ENCODE results near the gene MARF1. TPM values are rescaled to one million over a fixed set of nuclear protein-coding genes. Genes with fewer than 3 reads are reported as not detected.

MARF1 gene
- total and polyA plus RNA-seq, 2 of the 8 experiments (the other 6 are each of a cell fraction or from before 2014, with no cell fraction given), result 5.6 to 31.4 TPM

- H2BK12ac ChIP-seq (ENCODE audit: low read depth, low read length), result no peak overlapping the region
- no peak overlapping the region for H3K4me3 ChIP-seq (ENCODE audit: extremely low read depth in 1 of 4, insufficient read depth in 2 of 4, low read depth in 3 of 4, low read length in 4 of 4)
- CTCF ChIA-PET (ENCODE audit: partially characterized antibody), result no interaction called here
- no peak overlapping the region for H2BK5ac ChIP-seq (ENCODE audit: low read depth, low read length)
- H2AK5ac ChIP-seq (ENCODE audit: low read depth, low read length), result no peak overlapping the region
- POLR2A ChIA-PET (ENCODE audit: partially characterized antibody), result no interaction called here
- H2BK120ac ChIP-seq (replicated peaks; ENCODE audit: low read depth, low read length), result no peak overlapping the region
- H3K9ac ChIP-seq (replicated peaks in 1 of 4; ENCODE audit: extremely low read depth in 1 of 4, low read depth in 3 of 4, low read length in 3 of 4), result no peak overlapping the region; a peak in 1 of 7 replicates
- H3K23me2 ChIP-seq (ENCODE audit: low read depth, low read length), result peaks cover 6% of the 10 kb centered on the region
- 87% methylated on average over 7 of the region's 7 CpGs; no CpG with 5 or more reads in 1 of the 2 experiments for WGBS, 2 experiments (ENCODE audit: extremely low coverage in 1 of 2, insufficient coverage in 1 of 2, insufficient read length in 1 of 2, insufficient replicate concordance in 2 of 2, low coverage in 1 of 2, low lambda C conversion rate in 2 of 2, missing lambda C conversion rate in 1 of 2)
- no peak overlapping the region for H3K56ac ChIP-seq (replicated peaks; ENCODE audit: insufficient read length, low read depth, low read length)
- no peak overlapping the region for H2AFZ ChIP-seq (ENCODE audit: low read length)
- no peak overlapping the region for H4K8ac ChIP-seq (ENCODE audit: extremely low read depth, insufficient read depth, low read length)
- DNase-seq (ENCODE audit: low read depth in 1 of 2, low spot score in 2 of 2) (no peak), FAIRE-seq (no peak)
- no peaks in the 10 kb centered on the region for H3K27me3 ChIP-seq (replicated peaks in 1 of 4; ENCODE audit: control insufficient read depth in 3 of 4, extremely low read depth in 1 of 4, insufficient read depth in 3 of 4, low read length in 3 of 4)
- H3K4me2 ChIP-seq (ENCODE audit: insufficient read depth in 1 of 2, low read depth in 2 of 2, low read length in 2 of 2), result no peak overlapping the region
- H3K27ac ChIP-seq (ENCODE audit: low read depth, low read length), result no peak overlapping the region
- no peak overlapping the region for H4K91ac ChIP-seq (replicated peaks; ENCODE audit: insufficient read length, low read length)
- H3K79me1 ChIP-seq (ENCODE audit: low read depth, low read length), result peaks cover 3% of the 10 kb centered on the region; the same call in 1 of the 2 replicates
- no peak overlapping the region for H2BK20ac ChIP-seq (ENCODE audit: low read length)
- H4K20me1 ChIP-seq (replicated peaks in 1 of 2; ENCODE audit: control insufficient read depth in 1 of 2, insufficient read depth in 2 of 2, low read length in 2 of 2), result peaks cover 1 to 3% of the 10 kb centered on the region in 2 experiments
- H3K14ac ChIP-seq (ENCODE audit: insufficient read length), result no peak overlapping the region
- H4K5ac ChIP-seq (ENCODE audit: insufficient read length, low read depth, low read length), result no peak overlapping the region
- H3K79me2 ChIP-seq (ENCODE audit: control insufficient read depth in 1 of 2, insufficient read depth in 2 of 2, low read length in 2 of 2), result peaks cover 0 to 7% of the 10 kb centered on the region in 2 experiments; a peak in 3 of 4 replicates
- no peak overlapping the region for H3K4ac ChIP-seq (replicated peaks; ENCODE audit: insufficient read length, low read depth, low read length)
- no peak overlapping the region for H3K18ac ChIP-seq (ENCODE audit: extremely low read depth, low read length)
- no peaks in the 10 kb centered on the region for H3K9me3 ChIP-seq (ENCODE audit: insufficient read depth in 2 of 2, low read depth in 1 of 2, low read length in 1 of 2)
- H3K23ac ChIP-seq (ENCODE audit: insufficient read length), result no peak overlapping the region
- H3K36me3 ChIP-seq (ENCODE audit: control insufficient read depth in 2 of 4, insufficient read depth in 4 of 4, low read length in 3 of 4), result no peaks in the 10 kb centered on the region
- H3K4me1 ChIP-seq (replicated peaks in 1 of 4; ENCODE audit: control insufficient read depth in 3 of 4, insufficient read depth in 4 of 4, low read length in 3 of 4), result peaks cover 0 to 6% (median 2%) of the 10 kb centered on the region in 4 experiments; a peak in 2 of 7 replicates
- no peak overlapping the region for H2BK15ac ChIP-seq (ENCODE audit: low read length)
- TF ChIP-seq ASH2L (IDR thresholded peaks at IDR 0.05; ENCODE audit: low read length) (no peak), TEAD4 (IDR thresholded peaks at IDR 0.05; ENCODE audit: low read depth, low read length) (no peak), SP1 (IDR thresholded peaks at IDR 0.05; ENCODE audit: low read depth, low read length) (no peak), POLR2A (IDR thresholded peaks at IDR 0.05; ENCODE audit: control extremely low read depth in 1 of 2, low read depth in 2 of 2, low read length in 2 of 2) (no peak), POU5F1 (IDR thresholded peaks at IDR 0.05; ENCODE audit: low read depth, low read length) (no peak), TCF12 (IDR thresholded peaks at IDR 0.05; ENCODE audit: low read depth, low read length) (no peak), RAD21 (IDR thresholded peaks at IDR 0.05 in 1 of 2, conservative IDR thresholded peaks at IDR 0.05 in 1 of 2; ENCODE audit: low read depth in 2 of 2, low read length in 2 of 2) (no peak), ATF2 (IDR thresholded peaks at IDR 0.05; ENCODE audit: low read length) (no peak), KDM4A (IDR thresholded peaks at IDR 0.05; ENCODE audit: low read depth, low read length, severe bottlenecking) (no peak), USF2 (IDR thresholded peaks at IDR 0.05; ENCODE audit: low read length) (no peak), TBP (IDR thresholded peaks at IDR 0.05; ENCODE audit: low read depth, low read length) (no peak)
Observed at GRCh38 chr16:15647294-15648014, 4.5 kb upstream of the MARF1 start.

All from H1 (cell line).